Parathyroid adenoma (tissue), 2 donors: Measurements from ENCODE around the gene YWHAE.
"Not testable (repeated sequence)": the region's sequence is repeated elsewhere in the genome, so short reads cannot be mapped to it uniquely, and the experiment has no call there.

Experiments used
- H2AFZ ChIP-seq: fragments of 300-600 bp; sonication (generic); one replicate; pipeline ENCODE4 v1.7.0; 2017; ENCODE audit warnings: antibody characterized with exemption, mild to moderate bottlenecking
- H3K27ac ChIP-seq: fragments of 300-600 bp; sonication (generic); one replicate; pipeline ENCODE4 v1.7.0; 2017
- H3K27me3 ChIP-seq: fragments of 300-600 bp; sonication (generic); one replicate; pipeline ENCODE4 v1.7.0; 2017; ENCODE audit warnings: low read length; ENCODE audit not compliant: control insufficient read depth, insufficient read depth
- H3K36me3 ChIP-seq: fragments of 300-600 bp; sonication (generic); one replicate; pipeline ENCODE4 v1.7.0; 2017; ENCODE audit warnings: low read length; ENCODE audit not compliant: control insufficient read depth, insufficient read depth
- H3K4me1 ChIP-seq: fragments of 300-600 bp; sonication (generic); one replicate; pipeline ENCODE4 v1.7.0; 2017; ENCODE audit warnings: control low read depth
- H3K4me2 ChIP-seq: fragments of 300-600 bp; sonication (generic); one replicate; pipeline ENCODE4 v1.7.0; 2017; ENCODE audit warnings: low read length
- H3K4me3 ChIP-seq: fragments of 300-600 bp; sonication (generic); one replicate; pipeline ENCODE4 v1.7.0; 2017; ENCODE audit warnings: low read depth, low read length
- H3K79me2 ChIP-seq: fragments of 300-600 bp; sonication (generic); one replicate; pipeline ENCODE4 v1.7.0; 2017; ENCODE audit warnings: control low read depth
- H3K9ac ChIP-seq: fragments of 300-600 bp; sonication (generic); one replicate; pipeline ENCODE4 v1.7.0; 2017; ENCODE audit warnings: mild to moderate bottlenecking
- H3K9me3 ChIP-seq: fragments of 300-600 bp; sonication (generic); one replicate; pipeline ENCODE4 v1.7.0; 2017; ENCODE audit warnings: low read length; ENCODE audit not compliant: control insufficient read depth
- CTCF ChIP-seq: fragments of 300-600 bp; sonication (generic); IDR thresholded peaks from one replicate; pipeline ENCODE4 v1.7.0; 2017; ENCODE audit warnings: antibody characterized with exemption, mild to moderate bottlenecking
- donor health status: primary hyperparathyroidism.

Gene YWHAE

GRCh38 chr17:1312261-1312870 lies 87.7 kb downstream of the YWHAE start:
- Histone ChIP-seq H3K9me3 (no peaks in the 10 kb centered on the region), H2AFZ (no peak overlapping the region), H3K9ac (no peak overlapping the region), H3K4me2 (no peak overlapping the region), H3K79me2 (no peaks in the 10 kb centered on the region), H3K27me3 (no peaks in the 10 kb centered on the region), H3K4me1 (no peaks in the 10 kb centered on the region), H3K27ac (no peak overlapping the region), H3K36me3 (no peaks in the 10 kb centered on the region), H3K4me3 (no peak overlapping the region)
- no peak for TF ChIP-seq CTCF

DNA sequence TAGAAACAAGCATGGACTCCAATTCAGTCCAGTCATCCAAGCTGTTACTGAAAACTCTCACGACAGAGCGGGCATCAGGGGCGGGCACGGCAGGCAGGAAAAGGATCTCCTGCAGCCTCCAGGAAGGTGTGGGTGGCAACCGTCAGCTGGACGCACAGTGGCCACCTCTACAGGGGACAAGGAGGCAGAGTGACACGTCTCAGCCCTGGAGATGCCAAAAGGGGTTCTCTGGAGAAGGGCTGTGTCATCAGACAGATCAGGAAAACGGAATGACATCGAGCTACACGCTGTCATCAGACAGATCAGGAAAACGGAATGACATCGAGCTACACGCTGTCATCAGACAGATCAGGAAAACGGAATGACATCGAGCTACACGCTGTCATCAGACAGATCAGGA lies 92.2 kb downstream of the YWHAE start:
- H3K4me2 ChIP-seq, H3K9me3 ChIP-seq, H3K36me3 ChIP-seq, H3K27me3 ChIP-seq, H3K9ac ChIP-seq, H3K79me2 ChIP-seq, H3K4me1 ChIP-seq, H2AFZ ChIP-seq, H3K27ac ChIP-seq, H3K4me3 ChIP-seq: not testable (repeated sequence)

DNA sequence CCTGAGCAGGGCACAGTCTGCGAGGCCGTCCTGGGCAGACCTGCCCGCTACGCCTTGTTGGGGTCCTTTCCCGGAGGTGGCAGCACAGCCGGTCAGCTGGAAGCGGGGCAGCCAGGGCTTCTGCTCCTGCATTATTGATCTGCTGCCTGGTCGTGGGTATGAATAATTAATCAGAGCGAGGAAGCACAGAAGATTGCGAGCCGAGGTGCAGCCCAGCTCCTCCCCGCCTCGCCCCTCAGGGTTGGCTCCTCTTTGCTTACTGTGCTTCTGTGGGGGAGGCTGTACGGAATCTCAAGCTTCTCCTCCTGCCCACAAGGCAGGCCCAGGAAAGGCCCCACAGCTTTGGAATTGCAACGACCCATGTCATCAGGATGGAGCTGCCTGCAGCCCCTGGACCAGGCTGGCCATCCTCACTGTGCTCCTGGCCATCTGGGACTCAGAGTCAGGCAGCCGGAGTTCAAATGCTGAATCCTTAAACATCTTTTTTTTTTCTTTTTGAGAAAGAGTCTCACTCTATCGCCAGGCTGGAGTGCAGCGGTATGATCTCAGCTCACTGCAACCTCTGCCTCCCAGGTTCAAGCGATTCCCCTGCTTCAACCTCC lies 95.0 kb downstream of the YWHAE start:
- Histone ChIP-seq H3K27me3 (no peaks in the 10 kb centered on the region), H2AFZ (no peak overlapping the region), H3K79me2 (no peaks in the 10 kb centered on the region), H3K36me3 (no peaks in the 10 kb centered on the region), H3K27ac (no peak overlapping the region), H3K9me3 (no peaks in the 10 kb centered on the region), H3K9ac (no peak overlapping the region), H3K4me3 (no peak overlapping the region), H3K4me2 (no peak overlapping the region), H3K4me1 (no peaks in the 10 kb centered on the region)
- no peak for TF ChIP-seq CTCF

DNA sequence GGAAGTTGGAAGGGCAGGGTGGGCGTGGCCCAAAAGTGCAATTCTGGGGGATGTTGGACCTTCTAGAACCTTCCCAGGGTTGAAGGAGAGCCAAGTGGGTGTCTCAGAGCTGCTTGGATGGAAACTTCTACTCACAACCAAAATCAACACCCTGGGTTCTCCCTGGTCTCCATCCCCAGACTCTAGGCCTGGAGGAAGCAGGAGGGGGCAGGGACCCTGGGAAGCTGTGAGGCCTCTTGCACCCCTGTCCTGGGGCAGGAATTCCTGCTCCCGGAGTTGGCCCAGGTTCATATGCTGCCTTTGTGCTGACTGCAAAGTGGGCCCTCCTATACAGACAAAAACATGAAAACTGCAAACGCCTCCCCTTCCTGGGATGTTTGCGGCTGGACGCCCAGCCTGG lies 95.5 kb downstream of the YWHAE start:
- no peak overlapping the region for H3K9ac ChIP-seq
- H3K9me3 ChIP-seq: no peaks in the 10 kb centered on the region
- no peak overlapping the region for H3K4me2 ChIP-seq
- no peak overlapping the region for H3K27ac ChIP-seq
- no peaks in the 10 kb centered on the region for H3K36me3 ChIP-seq
- H3K4me3 ChIP-seq: no peak overlapping the region
- H2AFZ ChIP-seq: no peak overlapping the region
- no peaks in the 10 kb centered on the region for H3K79me2 ChIP-seq
- no peak for TF ChIP-seq CTCF
- H3K27me3 ChIP-seq: no peaks in the 10 kb centered on the region
- H3K4me1 ChIP-seq: no peaks in the 10 kb centered on the region

DNA sequence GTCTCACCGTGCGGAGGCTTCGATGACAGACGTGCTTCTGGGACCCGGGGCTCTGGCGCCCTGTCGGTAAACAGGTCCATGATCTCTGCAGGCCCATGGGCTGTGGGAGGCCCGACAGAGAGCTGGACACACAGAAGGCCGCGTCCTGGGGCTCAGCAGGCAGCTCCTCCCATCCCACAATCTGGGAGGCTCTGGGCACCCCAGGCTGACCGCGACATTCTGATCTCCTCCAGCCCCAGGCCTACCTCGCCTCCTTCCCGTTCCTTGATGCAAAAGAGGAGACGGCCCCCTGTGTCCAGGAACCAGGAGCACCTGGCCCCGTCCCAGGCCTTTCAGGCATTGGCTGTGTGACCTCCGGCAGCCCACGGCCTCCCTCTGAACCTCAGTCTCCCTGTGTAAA lies 97.3 kb downstream of the YWHAE start:
- Histone ChIP-seq H3K4me1 (no peaks in the 10 kb centered on the region), H3K27me3 (no peaks in the 10 kb centered on the region), H3K4me2 (no peak overlapping the region)

More for the DNA sequence above, 97.3 kb downstream of the YWHAE start:
- H3K27ac ChIP-seq: no peak overlapping the region
- no peaks in the 10 kb centered on the region for H3K36me3 ChIP-seq
- H3K79me2 ChIP-seq: no peaks in the 10 kb centered on the region
- no peak overlapping the region for H2AFZ ChIP-seq
- H3K9ac ChIP-seq: no peak overlapping the region
- H3K9me3 ChIP-seq: no peaks in the 10 kb centered on the region
- H3K4me3 ChIP-seq: no peak overlapping the region
- TF ChIP-seq CTCF: no peak
